A673 (cell line): Measurements from ENCODE around the gene CTNNA2. TPM values are rescaled to one million over a fixed set of nuclear protein-coding genes. Genes with fewer than 3 reads are reported as not detected.

Source experiments
- BruUV-seq: library from RNA; stranded (reverse); fragments of 400-500 nt; replicated peaks from 2 replicates; lab custom pipeline; 2021; lab: Mats Ljungman, UMichigan
- CTCF ChIA-PET: fragments of 300-600 bp; sonication (Branson Sonifier 250); formaldehyde crosslinking; loops from one replicate; lab custom pipeline; 2022; ENCODE audit warnings: antibody characterized with exemption; lab: Charles Lee
- POLR2A ChIA-PET: fragments of 300-600 bp; sonication (Branson Sonifier 250); formaldehyde crosslinking; loops from one replicate; lab custom pipeline; 2022; ENCODE audit warnings: antibody characterized with exemption; ENCODE audit not compliant: low non-redundant PET; lab: Charles Lee
- DNase-seq: peaks from one replicate; pipeline ENCODE4 v3.0.0-alpha.2; 2015; ENCODE audit warnings: low spot score
- H3K27ac ChIP-seq: fragments of 200-600 bp; sonication (generic); 2 replicates; pipeline ENCODE4 v1.5.1; 2016; ENCODE audit warnings: mixed run types, low read depth, mild to moderate bottlenecking, mixed read lengths, antibody characterized with exemption, low read length; ENCODE audit not compliant: poor library complexity, severe bottlenecking
- H3K27me3 ChIP-seq: fragments of 200-600 bp; sonication (generic); replicated peaks from 2 replicates; pipeline ENCODE4 v1.6.1; 2017; ENCODE audit warnings: mixed run types, low read depth, mild to moderate bottlenecking, mixed read lengths, antibody characterized with exemption, low read length; ENCODE audit not compliant: insufficient read depth, poor library complexity
- H3K36me3 ChIP-seq: fragments of 200-600 bp; sonication (generic); 2 replicates; pipeline ENCODE4 v1.6.1; 2016; ENCODE audit warnings: mixed run types, mild to moderate bottlenecking, mixed read lengths, antibody characterized with exemption, low read length; ENCODE audit not compliant: insufficient read depth, poor library complexity, severe bottlenecking
- H3K4me1 ChIP-seq: fragments of 200-600 bp; sonication (generic); 2 replicates; pipeline ENCODE4 v1.6.1; 2017; ENCODE audit warnings: mixed run types, mild to moderate bottlenecking, mixed read lengths, antibody characterized with exemption, low read length; ENCODE audit not compliant: insufficient read depth, poor library complexity, severe bottlenecking
- H3K4me3 ChIP-seq: fragments of 200-600 bp; sonication (generic); 2 replicates; pipeline ENCODE4 v1.5.1; 2016; ENCODE audit warnings: low read depth, mixed run types, mild to moderate bottlenecking, mixed read lengths, low read length; ENCODE audit not compliant: poor library complexity, severe bottlenecking
- H3K9me3 ChIP-seq: fragments of 200-600 bp; sonication (generic); 2 replicates; pipeline ENCODE4 v1.6.1; 2016; ENCODE audit warnings: mixed run types, low read depth, mild to moderate bottlenecking, mixed read lengths, antibody characterized with exemption, low read length; ENCODE audit not compliant: poor library complexity, severe bottlenecking
- CTCF ChIP-seq: fragments of 300-800, 200-600 bp; sonication (generic); conservative IDR thresholded peaks from 2 replicates; pipeline ENCODE4 v1.5.1; 2017; ENCODE audit warnings: low read depth, mild to moderate bottlenecking, antibody characterized with exemption, low read length, moderate library complexity, mixed read lengths
- EZH2 ChIP-seq: fragments of 200-600 bp; sonication (generic); IDR thresholded peaks from 2 replicates; pipeline ENCODE4 v1.6.1; 2017; ENCODE audit warnings: borderline replicate concordance, low read depth, mild to moderate bottlenecking, mixed read lengths, antibody characterized with exemption, low read length; ENCODE audit not compliant: poor library complexity, severe bottlenecking
- intact Hi-C: fragments of 100-400 bp; cut with micrococcal nuclease; formaldehyde crosslinking; loops from one replicate; pipeline ENCODE4 v1.10.0; 2022; ENCODE audit not compliant: unreplicated experiment
- total RNA-seq: library from RNA; stranded (reverse); gene quantifications from 2 replicates; pipeline ENCODE4 v1.2.3, GENCODE V29; 2021

The CTNNA2 gene
- total RNA-seq, 1 experiment from 2014 or later = not detected

GRCh38 chr2:80122675-80123074 is 609.8 kb downstream of the CTNNA2 start:
- no TSS peak for BruUV-seq
- POLR2A ChIA-PET = no interaction called here
- intact Hi-C loops = no loop called here

DNA sequence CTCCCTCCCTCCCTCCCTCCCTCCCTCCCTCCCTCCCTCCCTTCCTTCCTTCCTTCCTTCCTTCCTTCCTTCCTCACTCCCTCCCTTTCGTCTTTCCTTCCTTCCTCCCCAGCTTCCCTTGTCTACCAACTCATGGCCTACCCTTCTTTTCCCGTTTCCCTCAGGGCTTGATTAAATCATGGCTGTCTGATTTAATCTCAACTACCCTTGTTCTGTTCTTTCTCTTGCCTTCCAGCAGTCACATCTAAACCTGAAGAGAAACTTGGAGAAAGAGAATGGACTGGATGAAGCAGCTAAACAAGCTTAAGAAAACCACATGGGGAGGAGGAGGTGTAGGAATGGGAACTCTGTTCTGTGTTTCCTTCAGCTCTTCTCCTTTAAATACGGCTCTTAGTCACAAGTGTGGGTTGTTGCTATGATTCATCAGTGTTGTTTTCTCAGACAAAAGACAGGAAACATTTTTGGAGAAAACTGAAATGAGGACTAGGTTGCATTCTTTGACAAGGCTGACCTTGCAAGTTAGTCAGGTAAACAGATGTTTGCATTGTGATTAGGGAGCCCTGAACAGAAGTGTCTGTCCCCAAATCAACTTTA is 613.8 kb downstream of the CTNNA2 start:
- TF ChIP-seq EZH2 = no peak
- TF ChIP-seq CTCF = no peak
- H3K4me1 ChIP-seq = no peaks in the 10 kb centered on the region
- no peaks in the 10 kb centered on the region for H3K9me3 ChIP-seq
- intact Hi-C loops = no loop called here
- ChIA-PET POLR2A (no interaction called here), CTCF (no interaction called here)
- no peak overlapping the region for H3K27ac ChIP-seq
- DNase-seq = peak; percentile 58
- H3K27me3 ChIP-seq = no peaks in the 10 kb centered on the region
- no peaks in the 10 kb centered on the region for H3K36me3 ChIP-seq
- no TSS peak for BruUV-seq
- H3K4me3 ChIP-seq = no peak overlapping the region

More at GRCh38 chr2:80122675-80123074, 609.8 kb downstream of the CTNNA2 start:
- H3K4me3 ChIP-seq = no peak overlapping the region
- no peaks in the 10 kb centered on the region for H3K36me3 ChIP-seq
- H3K27me3 ChIP-seq = no peaks in the 10 kb centered on the region
- H3K4me1 ChIP-seq = no peaks in the 10 kb centered on the region
- no peak overlapping the region for H3K27ac ChIP-seq
- H3K9me3 ChIP-seq = no peaks in the 10 kb centered on the region
- DNase-seq = no peak
- CTCF ChIA-PET = no interaction called here
- TF ChIP-seq CTCF (no peak), EZH2 (no peak)

DNA sequence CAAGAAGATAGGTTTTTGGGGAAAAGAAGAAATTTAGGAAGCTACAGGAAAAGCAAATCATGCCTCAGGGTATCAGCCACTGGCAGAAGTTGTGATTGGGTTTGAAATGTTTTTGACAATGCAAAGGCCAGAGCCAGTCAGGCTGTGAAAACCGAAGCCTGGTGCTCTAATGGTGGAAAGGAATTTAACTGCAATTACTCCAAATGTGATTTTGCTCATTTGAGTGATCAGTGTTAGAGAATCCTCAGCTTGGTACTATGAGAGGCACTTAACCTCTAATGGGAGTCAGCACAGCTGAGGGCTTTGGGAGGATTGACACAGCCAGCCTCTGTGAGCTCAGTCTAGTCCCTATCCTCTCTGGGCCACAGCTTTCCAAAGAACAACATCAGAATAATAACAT is 615.2 kb downstream of the CTNNA2 start:
- no peaks in the 10 kb centered on the region for H3K4me1 ChIP-seq
- no peaks in the 10 kb centered on the region for H3K36me3 ChIP-seq
- CTCF ChIA-PET = no interaction called here
- no peak overlapping the region for H3K27ac ChIP-seq
- H3K4me3 ChIP-seq = no peak overlapping the region
- POLR2A ChIA-PET = no interaction called here
- TF ChIP-seq EZH2 = no peak
- no peak for DNase-seq
- BruUV-seq = no TSS peak
- intact Hi-C loops = no loop called here
- no peaks in the 10 kb centered on the region for H3K27me3 ChIP-seq
- H3K9me3 ChIP-seq = no peaks in the 10 kb centered on the region

DNA sequence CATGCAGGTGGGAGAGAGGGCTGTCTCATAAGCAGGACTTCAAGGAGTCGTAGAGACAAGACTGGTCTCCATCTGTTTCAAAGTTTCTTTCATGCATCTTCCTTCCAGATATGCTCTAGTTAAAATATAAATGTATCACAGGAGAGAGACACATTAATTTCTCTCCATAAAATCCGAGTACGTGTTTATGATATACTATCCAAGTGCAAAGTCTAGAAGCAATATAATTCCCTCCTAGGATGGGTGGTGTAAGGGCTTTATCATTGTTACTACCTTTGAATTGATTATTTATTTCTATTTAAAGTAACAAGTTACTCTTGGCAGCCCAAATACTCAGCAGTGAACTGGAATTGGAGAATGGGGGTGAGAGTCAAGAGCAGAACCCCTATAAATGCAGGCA is 619.4 kb downstream of the CTNNA2 start:
- intact Hi-C loops = no loop called here
- Histone ChIP-seq H3K4me1 (no peaks in the 10 kb centered on the region), H3K9me3 (no peaks in the 10 kb centered on the region), H3K27me3 (no peaks in the 10 kb centered on the region), H3K36me3 (no peaks in the 10 kb centered on the region), H3K4me3 (no peak overlapping the region), H3K27ac (no peak overlapping the region)
- POLR2A ChIA-PET = no interaction called here
- CTCF ChIA-PET = no interaction called here
- BruUV-seq = no TSS peak
- DNase-seq = no peak
- TF ChIP-seq EZH2 (no peak), CTCF (no peak)
